Measurements from ENCODE around the gene RXRA.

RXRA gene

GRCh38 chr9:134341929-134342745 is 15.9 kb downstream of the RXRA start:
- H3K4me1 ChIP-seq (ENCODE audit: control insufficient read depth, insufficient read depth, low read length), result no peaks in the 10 kb centered on the region; the same call in 1 of the 2 replicates
- H3K9ac ChIP-seq (ENCODE audit: low read length), result no peak overlapping the region
- no peaks in the 10 kb centered on the region for H3K36me3 ChIP-seq (ENCODE audit: control insufficient read depth, insufficient read depth, low read length)
- no peaks in the 10 kb centered on the region for H3K27me3 ChIP-seq (ENCODE audit: control insufficient read depth, insufficient read depth, low read length)
- no peaks in the 10 kb centered on the region for H3K9me3 ChIP-seq (ENCODE audit: control insufficient read depth, insufficient read depth, low read depth, low read length)
- H3K27ac ChIP-seq (ENCODE audit: low read depth, low read length), result 0 out of 2 replicates have a peak overlapping the region, but pooled peaks have one; percentile 21
- H3K4me3 ChIP-seq (ENCODE audit: low read depth, low read length), result no peak overlapping the region

- Histone ChIP-seq H3K4me3 (ENCODE audit: low read depth, low read length) (no peak overlapping the region), H3K9ac (ENCODE audit: low read length) (no peak overlapping the region), H3K27ac (ENCODE audit: low read depth, low read length) (no peak overlapping the region), H3K36me3 (ENCODE audit: control insufficient read depth, insufficient read depth, low read length) (no peaks in the 10 kb centered on the region), H3K27me3 (ENCODE audit: control insufficient read depth, insufficient read depth, low read length) (no peaks in the 10 kb centered on the region), H3K4me1 (ENCODE audit: control insufficient read depth, insufficient read depth, low read length) (no peaks in the 10 kb centered on the region; the same call in 1 of the 2 replicates), H3K9me3 (ENCODE audit: control insufficient read depth, insufficient read depth, low read depth, low read length) (no peaks in the 10 kb centered on the region)
Measured at GRCh38 chr9:134342746-134343115, 16.5 kb downstream of the RXRA start.

- no peak overlapping the region for H3K27ac ChIP-seq (ENCODE audit: low read depth, low read length)
- H3K9me3 ChIP-seq (ENCODE audit: control insufficient read depth, insufficient read depth, low read depth, low read length), result no peaks in the 10 kb centered on the region
- no peaks in the 10 kb centered on the region; the same call in 1 of the 2 replicates for H3K4me1 ChIP-seq (ENCODE audit: control insufficient read depth, insufficient read depth, low read length)
Measured at GRCh38 chr9:134343637-134344036, 17.4 kb downstream of the RXRA start.

GRCh38 chr9:134344068-134344799 is 18.0 kb downstream of the RXRA start:
- Histone ChIP-seq H3K36me3 (ENCODE audit: control insufficient read depth, insufficient read depth, low read length) (no peaks in the 10 kb centered on the region), H3K9me3 (ENCODE audit: control insufficient read depth, insufficient read depth, low read depth, low read length) (no peaks in the 10 kb centered on the region), H3K9ac (ENCODE audit: low read length) (no peak overlapping the region), H3K4me1 (ENCODE audit: control insufficient read depth, insufficient read depth, low read length) (no peaks in the 10 kb centered on the region; the same call in 1 of the 2 replicates), H3K27ac (ENCODE audit: low read depth, low read length) (no peak overlapping the region), H3K27me3 (ENCODE audit: control insufficient read depth, insufficient read depth, low read length) (no peaks in the 10 kb centered on the region), H3K4me3 (ENCODE audit: low read depth, low read length) (no peak overlapping the region)

More at GRCh38 chr9:134343637-134344036, 17.4 kb downstream of the RXRA start:
- Histone ChIP-seq H3K36me3 (ENCODE audit: control insufficient read depth, insufficient read depth, low read length) (no peaks in the 10 kb centered on the region), H3K4me3 (ENCODE audit: low read depth, low read length) (no peak overlapping the region), H3K27me3 (ENCODE audit: control insufficient read depth, insufficient read depth, low read length) (no peaks in the 10 kb centered on the region), H3K9ac (ENCODE audit: low read length) (no peak overlapping the region)

- Histone ChIP-seq H3K4me1 (ENCODE audit: control insufficient read depth, insufficient read depth, low read length) (no peaks in the 10 kb centered on the region; the same call in 1 of the 2 replicates), H3K27ac (ENCODE audit: low read depth, low read length) (no peak overlapping the region), H3K4me3 (ENCODE audit: low read depth, low read length) (no peak overlapping the region), H3K9ac (ENCODE audit: low read length) (no peak overlapping the region), H3K9me3 (ENCODE audit: control insufficient read depth, insufficient read depth, low read depth, low read length) (no peaks in the 10 kb centered on the region), H3K36me3 (ENCODE audit: control insufficient read depth, insufficient read depth, low read length) (no peaks in the 10 kb centered on the region), H3K27me3 (ENCODE audit: control insufficient read depth, insufficient read depth, low read length) (no peaks in the 10 kb centered on the region)
Measured at GRCh38 chr9:134344800-134345310, 18.6 kb downstream of the RXRA start.

- no peaks in the 10 kb centered on the region for H3K36me3 ChIP-seq (ENCODE audit: control insufficient read depth, insufficient read depth, low read length)
Measured at GRCh38 chr9:134345737-134346136, 19.5 kb downstream of the RXRA start.

GRCh38 chr9:134346151-134346550 is 19.9 kb downstream of the RXRA start:
- H3K9me3 ChIP-seq (ENCODE audit: control insufficient read depth, insufficient read depth, low read depth, low read length), result no peaks in the 10 kb centered on the region
- H3K4me3 ChIP-seq (ENCODE audit: low read depth, low read length), result no peak overlapping the region
- peaks cover 6% of the 10 kb centered on the region; the same call in 1 of the 2 replicates for H3K4me1 ChIP-seq (ENCODE audit: control insufficient read depth, insufficient read depth, low read length)
- H3K36me3 ChIP-seq (ENCODE audit: control insufficient read depth, insufficient read depth, low read length), result no peaks in the 10 kb centered on the region
- H3K27me3 ChIP-seq (ENCODE audit: control insufficient read depth, insufficient read depth, low read length), result no peaks in the 10 kb centered on the region
- H3K27ac ChIP-seq (ENCODE audit: low read depth, low read length), result no peak overlapping the region
- H3K9ac ChIP-seq (ENCODE audit: low read length), result no peak overlapping the region

More at GRCh38 chr9:134345737-134346136, 19.5 kb downstream of the RXRA start:
- Histone ChIP-seq H3K27ac (ENCODE audit: low read depth, low read length) (no peak overlapping the region), H3K27me3 (ENCODE audit: control insufficient read depth, insufficient read depth, low read length) (no peaks in the 10 kb centered on the region), H3K9ac (ENCODE audit: low read length) (no peak overlapping the region), H3K4me1 (ENCODE audit: control insufficient read depth, insufficient read depth, low read length) (peaks cover 6% of the 10 kb centered on the region; the same call in 1 of the 2 replicates), H3K9me3 (ENCODE audit: control insufficient read depth, insufficient read depth, low read depth, low read length) (no peaks in the 10 kb centered on the region), H3K4me3 (ENCODE audit: low read depth, low read length) (no peak overlapping the region)

- H3K27me3 ChIP-seq (ENCODE audit: control insufficient read depth, insufficient read depth, low read length), result no peaks in the 10 kb centered on the region
- no peak overlapping the region for H3K27ac ChIP-seq (ENCODE audit: low read depth, low read length)
- H3K4me1 ChIP-seq (ENCODE audit: control insufficient read depth, insufficient read depth, low read length), result peaks cover 6% of the 10 kb centered on the region; the same call in 1 of the 2 replicates
- H3K4me3 ChIP-seq (ENCODE audit: low read depth, low read length), result no peak overlapping the region
- H3K9me3 ChIP-seq (ENCODE audit: control insufficient read depth, insufficient read depth, low read depth, low read length), result no peaks in the 10 kb centered on the region
- no peaks in the 10 kb centered on the region for H3K36me3 ChIP-seq (ENCODE audit: control insufficient read depth, insufficient read depth, low read length)
- no peak overlapping the region for H3K9ac ChIP-seq (ENCODE audit: low read length)
Measured at GRCh38 chr9:134346840-134347583, 20.8 kb downstream of the RXRA start.

GRCh38 chr9:134347996-134348395 is 21.7 kb downstream of the RXRA start:
- Histone ChIP-seq H3K27me3 (ENCODE audit: control insufficient read depth, insufficient read depth, low read length) (no peaks in the 10 kb centered on the region), H3K4me1 (ENCODE audit: control insufficient read depth, insufficient read depth, low read length) (peaks cover 6% of the 10 kb centered on the region; the same call in 1 of the 2 replicates), H3K27ac (ENCODE audit: low read depth, low read length) (no peak overlapping the region), H3K9me3 (ENCODE audit: control insufficient read depth, insufficient read depth, low read depth, low read length) (no peaks in the 10 kb centered on the region), H3K4me3 (ENCODE audit: low read depth, low read length) (no peak overlapping the region), H3K36me3 (ENCODE audit: control insufficient read depth, insufficient read depth, low read length) (no peaks in the 10 kb centered on the region), H3K9ac (ENCODE audit: low read length) (no peak overlapping the region)

- no peaks in the 10 kb centered on the region for H3K36me3 ChIP-seq (ENCODE audit: control insufficient read depth, insufficient read depth, low read length)
- no peak overlapping the region for H3K27ac ChIP-seq (ENCODE audit: low read depth, low read length)
- H3K9ac ChIP-seq (ENCODE audit: low read length), result no peak overlapping the region
- H3K4me1 ChIP-seq (ENCODE audit: control insufficient read depth, insufficient read depth, low read length), result peaks cover 6% of the 10 kb centered on the region; the same call in 1 of the 2 replicates
- no peaks in the 10 kb centered on the region for H3K9me3 ChIP-seq (ENCODE audit: control insufficient read depth, insufficient read depth, low read depth, low read length)
- H3K4me3 ChIP-seq (ENCODE audit: low read depth, low read length), result no peak overlapping the region
- no peaks in the 10 kb centered on the region for H3K27me3 ChIP-seq (ENCODE audit: control insufficient read depth, insufficient read depth, low read length)
Measured at GRCh38 chr9:134348404-134349155, 22.3 kb downstream of the RXRA start.
